Cardiac septum (tissue), 1 donor: ENCODE measurements around the gene CTPS1. TPM values are rescaled to one million over a fixed set of nuclear protein-coding genes. Genes with fewer than 3 reads are reported as not detected.

ENCODE experiments used
- DNase-seq: peaks from one replicate; pipeline ENCODE4 v3.0.0-alpha.2; 2020; ENCODE audit warnings: low spot score
- intact Hi-C: fragments of 100-400 bp; cut with DNase I; formaldehyde crosslinking; loops from one replicate; pipeline ENCODE4 v1.14.0; 2022
- total RNA-seq: library from RNA; stranded (reverse); fragmentation: NEBNext Ultra II Directional; extraction: Animal tissue kit (Norgen Biotek cat#: 25700); gene quantifications from one replicate; pipeline ENCODE4 v1.2.1, GENCODE V29; 2021
- donor health status: DM: no; HTN: no; CAD: no.

CTPS1 gene
- total RNA-seq, 1 donor from 2014 or later, result 8.5 TPM

DNA sequence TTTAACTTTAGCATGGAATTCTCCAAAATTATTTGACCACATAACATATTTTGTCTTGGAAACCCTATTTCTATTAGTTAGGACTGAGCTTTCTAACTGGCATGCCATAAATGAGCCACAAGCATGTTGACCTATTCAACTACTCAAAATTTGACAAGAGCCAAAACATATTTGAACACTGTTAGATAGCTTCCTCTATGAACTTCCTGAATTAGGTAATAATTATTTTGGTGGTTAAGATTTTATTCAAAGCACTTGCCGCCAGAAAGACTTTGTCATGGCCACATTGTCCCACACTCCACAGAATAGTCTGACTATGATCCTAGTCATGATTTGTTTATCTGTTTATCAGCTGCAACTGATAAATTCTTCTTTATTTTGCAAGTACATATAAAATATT, 23.1 kb upstream of the CTPS1 start:
- DNase-seq, result no peak
- intact Hi-C loops, result loop anchor here (10.0 kb wide), 1 partner anchor 332 kb away; no protein-coding TSS in a partner anchor

DNA sequence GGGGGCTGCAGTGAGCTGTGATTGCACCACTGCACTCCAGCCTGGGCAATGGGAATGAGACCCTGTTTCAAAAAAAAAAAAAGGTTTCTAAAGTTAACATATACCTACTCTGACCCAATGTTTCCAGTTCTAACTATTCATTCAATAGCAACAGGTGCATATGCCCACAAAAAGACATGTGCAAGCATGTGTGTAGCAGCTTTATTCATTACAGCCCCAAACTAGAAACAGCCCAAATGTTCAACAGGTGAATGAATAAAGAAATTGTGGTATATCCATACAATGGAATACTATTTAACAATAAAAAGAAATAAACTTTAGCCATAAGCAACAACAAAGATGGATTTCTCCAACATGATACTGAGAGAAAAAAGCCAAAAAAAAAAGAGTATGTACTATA, 21.3 kb upstream of the CTPS1 start:
- no peak for DNase-seq
- intact Hi-C loops, result loop anchor here (10.0 kb wide), 1 partner anchor 333 kb away; no protein-coding TSS in a partner anchor

DNA sequence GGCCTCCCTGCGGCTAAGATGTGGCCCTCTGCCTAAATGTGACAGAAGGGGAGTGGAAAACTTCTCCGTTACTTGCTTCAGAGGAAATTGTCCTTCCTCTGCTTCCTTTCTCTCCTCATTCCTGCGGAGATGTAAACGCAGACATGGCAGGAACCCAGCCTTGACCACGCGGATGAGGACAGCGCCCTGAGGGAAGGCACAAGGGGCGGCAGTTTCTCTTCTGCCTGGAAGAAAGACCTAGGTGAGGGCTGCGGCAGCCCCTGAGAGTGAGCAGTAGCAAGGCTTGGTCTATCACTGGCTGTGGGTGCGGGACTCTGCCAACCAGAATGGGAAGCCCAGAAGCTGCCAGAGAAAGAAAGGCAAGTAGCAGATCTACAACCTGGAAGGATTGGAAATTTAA, 14.0 kb upstream of the CTPS1 start:
- intact Hi-C loops, result no loop called here
- DNase-seq, result no peak

DNA sequence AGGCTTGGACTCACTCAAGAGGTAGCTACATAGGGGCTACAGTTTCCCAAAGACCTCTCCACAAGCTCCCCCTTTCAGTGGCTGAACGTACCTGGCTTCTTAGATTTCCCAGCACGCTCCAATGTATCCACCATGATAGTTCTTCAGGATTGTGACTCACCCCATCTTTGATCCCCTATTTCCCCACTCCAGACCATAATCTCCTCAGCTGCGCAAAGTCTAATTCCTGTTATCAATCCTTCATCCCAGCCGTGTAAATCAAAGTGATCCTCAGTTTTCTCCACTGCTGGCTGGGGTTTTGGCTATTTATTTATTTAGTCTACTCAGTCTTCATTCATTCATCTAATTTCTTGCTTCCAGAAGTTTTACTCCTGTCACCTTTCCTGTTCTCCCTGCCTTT, 13.1 kb upstream of the CTPS1 start:
- no peak for DNase-seq
- intact Hi-C loops, result no loop called here

DNA sequence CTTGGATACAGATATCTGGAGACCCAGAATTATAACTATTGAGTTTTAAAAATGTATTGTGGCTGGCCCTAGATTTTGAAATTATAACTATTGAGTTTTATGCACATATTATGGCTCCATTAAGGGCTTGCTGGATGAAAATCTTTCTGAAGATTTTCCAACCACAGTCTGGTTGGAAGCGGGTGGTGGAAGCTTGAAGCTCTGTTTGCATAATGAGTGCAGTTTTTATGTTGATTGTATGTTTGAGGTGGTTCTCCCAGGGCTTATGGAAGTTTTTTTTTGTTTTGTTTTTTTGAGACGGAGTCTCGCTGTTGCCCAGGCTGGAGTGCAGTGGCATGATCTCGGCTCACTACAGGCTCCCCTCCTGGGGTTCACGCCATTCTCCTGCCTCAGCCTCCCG, 10.1 kb upstream of the CTPS1 start:
- intact Hi-C loops, result no loop called here
- DNase-seq, result no peak

DNA sequence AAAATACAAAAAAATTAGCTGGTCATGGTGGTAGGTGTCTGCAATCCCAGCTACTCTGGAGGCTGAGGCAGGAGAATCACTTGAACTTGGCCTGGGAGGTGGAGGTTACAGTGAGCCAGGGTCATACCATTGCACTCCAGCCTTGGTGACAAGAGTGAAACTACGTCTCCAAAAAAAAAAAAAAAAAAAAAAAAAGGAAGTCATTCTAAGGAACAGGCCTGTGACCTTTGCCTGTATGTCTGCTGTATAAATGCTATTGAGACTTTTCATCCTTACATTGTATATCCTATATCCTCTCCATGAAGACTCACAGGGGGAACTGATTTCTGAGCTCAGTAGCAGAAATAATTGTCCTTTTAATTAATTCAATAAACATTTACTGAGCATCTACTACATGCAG, 7.5 kb upstream of the CTPS1 start:
- no peak for DNase-seq
- intact Hi-C loops, result no loop called here

DNA sequence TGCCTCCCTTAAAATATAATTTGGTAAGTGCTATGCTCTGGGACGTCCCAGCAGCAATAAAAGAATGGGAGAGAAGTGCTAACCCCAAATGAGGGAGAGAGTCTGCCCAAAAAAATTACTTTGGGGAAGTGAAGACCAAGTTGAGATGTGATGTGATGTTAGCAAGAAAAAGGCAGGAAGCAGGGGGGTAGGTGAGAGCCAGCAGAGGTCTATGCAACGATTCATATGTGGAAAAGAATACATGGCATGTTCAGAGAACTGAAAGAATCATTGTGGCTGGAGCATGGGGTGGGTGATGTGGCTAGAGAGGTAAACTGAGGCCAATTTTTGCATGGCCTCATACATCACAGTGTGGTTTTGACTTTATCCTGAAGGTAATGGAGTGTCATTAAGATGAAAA, 5.6 kb upstream of the CTPS1 start:
- DNase-seq, result no peak
- intact Hi-C loops, result no loop called here

DNA sequence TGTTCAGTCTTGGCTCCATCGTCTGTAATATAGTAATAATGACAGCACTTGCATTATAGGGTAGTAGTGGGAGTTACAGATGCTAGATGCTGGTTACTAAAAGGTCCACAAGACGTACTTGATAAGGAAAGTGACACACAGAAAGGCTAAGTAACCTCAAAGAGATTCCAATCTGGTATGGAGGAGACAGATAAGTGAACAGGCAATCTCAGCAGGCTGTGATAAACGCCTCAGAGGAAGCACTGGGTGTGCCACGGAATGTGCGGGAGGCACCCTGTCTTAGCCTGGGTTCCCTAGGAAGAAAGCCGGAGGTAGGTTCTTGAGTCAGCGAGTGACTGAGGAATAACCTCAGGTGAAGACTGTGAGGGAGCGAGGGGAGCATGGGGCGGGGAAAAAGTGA, 4.6 kb upstream of the CTPS1 start:
- DNase-seq, result no peak
- intact Hi-C loops, result no loop called here

DNA sequence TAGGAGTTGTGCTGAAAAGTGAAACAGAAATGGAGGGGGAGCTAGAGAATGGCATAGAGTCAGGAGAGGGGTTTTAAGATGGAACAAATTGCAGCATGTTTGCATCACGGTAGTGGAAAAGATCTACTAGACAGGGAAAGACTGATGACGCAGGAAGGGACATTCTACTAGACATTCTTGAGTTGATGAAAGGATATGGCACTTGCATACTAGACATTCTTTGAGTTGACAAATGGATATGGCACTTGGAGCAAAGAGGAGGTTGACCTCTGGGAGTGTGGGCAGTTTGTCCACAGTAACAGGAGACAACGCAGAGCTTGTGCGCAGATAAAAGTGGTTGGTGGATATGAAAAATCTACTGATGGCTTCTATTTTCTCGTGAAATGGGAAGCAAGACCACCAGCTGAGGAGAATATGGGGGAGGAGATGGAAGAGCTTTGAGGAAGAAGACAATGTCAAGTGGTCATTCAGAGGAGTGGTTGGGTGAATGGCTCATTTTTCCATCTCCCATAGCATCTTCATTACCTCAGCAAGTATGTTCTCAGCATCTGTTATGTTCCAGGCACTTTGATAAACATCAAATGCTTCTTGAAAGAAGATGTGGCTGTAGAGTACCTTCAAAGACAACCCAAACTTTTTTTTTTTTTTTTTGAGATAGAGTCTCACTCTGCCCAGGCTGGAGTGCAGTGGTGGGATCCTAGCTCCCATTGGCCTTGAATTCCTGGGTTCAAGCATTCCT, 2.4 kb upstream of the CTPS1 start:
- no peak for DNase-seq
- intact Hi-C loops, result no loop called here

DNA sequence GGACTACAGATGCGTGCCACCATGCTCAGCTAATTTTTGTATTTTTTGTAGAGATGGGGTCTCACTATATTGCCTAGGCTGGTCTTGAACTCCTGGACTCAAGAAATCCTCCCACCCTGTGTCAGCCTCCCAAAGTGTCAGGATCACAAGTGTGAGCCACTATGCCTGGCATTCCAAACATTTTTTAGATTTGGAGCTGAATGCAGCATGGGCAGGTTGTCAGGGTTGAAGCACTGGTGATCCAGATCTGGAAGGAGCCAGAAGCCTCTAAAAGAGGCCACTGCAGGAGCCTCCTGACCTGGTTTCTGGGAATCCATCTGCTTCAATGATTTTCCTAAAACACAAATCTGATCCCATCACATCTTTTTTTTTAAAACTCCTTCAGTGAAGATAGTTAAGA, 1.8 kb upstream of the CTPS1 start:
- intact Hi-C loops, result no loop called here

DNA sequence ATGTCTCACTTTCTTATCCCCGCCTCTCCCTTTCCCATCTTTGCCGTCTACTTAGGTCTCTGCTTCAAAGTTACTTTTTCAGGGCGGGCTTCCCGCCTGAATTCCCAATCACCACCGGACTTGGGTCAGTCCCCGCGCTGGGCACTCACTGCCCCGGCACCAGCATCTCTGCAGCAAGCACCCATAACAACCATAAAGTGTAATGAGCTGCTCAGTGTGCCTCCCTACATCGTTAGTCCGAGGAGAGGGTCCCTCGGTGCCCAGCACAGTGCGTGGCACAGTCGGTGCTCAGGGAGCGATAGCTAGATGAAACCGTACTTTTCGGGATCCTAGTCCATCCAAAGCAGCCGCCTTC, 633 bp upstream of the CTPS1 start:
- intact Hi-C loops, result no loop called here
- no peak for DNase-seq

More for the DNA sequence above, 1.8 kb upstream of the CTPS1 start:
- no peak for DNase-seq

DNA sequence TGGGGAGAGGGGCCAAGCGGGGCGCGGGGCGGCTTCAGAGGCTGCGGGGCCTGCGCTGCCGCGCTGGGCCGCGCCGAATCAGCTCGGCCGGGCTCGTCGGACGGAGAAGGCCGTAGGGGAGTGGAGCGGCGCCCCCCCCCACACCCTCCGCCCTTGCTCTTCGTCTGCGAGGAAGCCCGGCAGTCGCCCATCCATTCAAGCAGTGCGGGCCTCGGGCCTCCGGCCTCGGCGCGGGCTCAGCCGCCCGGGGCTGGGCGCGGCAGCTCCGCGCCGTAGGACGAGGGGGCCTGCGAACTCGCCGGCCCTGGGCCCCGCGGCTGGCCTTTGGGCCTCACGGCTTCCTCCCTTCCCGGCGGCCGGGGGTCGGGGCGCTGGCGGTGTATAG, 564 bp downstream of the CTPS1 start:
- no peak for DNase-seq
- intact Hi-C loops, result loop anchor here (5.0 kb wide), 1 partner anchor 122 kb away; no protein-coding TSS in a partner anchor

DNA sequence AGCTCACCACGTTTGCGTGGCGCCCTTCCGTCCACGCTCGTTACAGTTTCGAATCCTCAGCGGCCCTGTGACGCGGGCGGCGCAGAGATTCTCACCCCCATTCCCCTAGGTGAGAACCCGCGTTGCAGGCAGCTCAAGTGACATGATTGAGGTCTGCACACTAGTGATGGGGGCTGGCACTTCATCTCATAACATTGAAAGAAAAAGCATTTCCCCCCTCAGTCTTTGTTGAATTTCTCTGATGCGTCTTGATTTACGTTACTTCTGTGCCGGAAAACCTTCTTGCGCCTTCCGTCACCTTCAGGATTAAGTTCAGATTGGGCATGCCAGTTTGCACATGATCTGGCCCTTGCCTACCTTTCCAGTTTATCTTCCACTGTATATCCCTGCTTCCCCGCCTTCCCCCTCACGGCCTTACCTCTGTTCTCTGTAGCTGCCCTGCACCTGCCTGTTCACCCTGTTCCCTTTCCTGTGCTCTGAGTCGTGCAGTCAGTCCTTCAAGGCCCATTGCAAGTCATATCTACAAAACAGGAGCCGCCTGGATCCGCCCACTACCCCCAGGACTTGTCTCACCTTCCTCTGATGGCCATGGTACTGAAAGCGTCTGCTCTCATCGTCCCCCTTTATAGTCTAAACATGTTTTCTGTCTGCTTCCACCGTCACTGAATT, 1.1 kb downstream of the CTPS1 start:
- no peak for DNase-seq

DNA sequence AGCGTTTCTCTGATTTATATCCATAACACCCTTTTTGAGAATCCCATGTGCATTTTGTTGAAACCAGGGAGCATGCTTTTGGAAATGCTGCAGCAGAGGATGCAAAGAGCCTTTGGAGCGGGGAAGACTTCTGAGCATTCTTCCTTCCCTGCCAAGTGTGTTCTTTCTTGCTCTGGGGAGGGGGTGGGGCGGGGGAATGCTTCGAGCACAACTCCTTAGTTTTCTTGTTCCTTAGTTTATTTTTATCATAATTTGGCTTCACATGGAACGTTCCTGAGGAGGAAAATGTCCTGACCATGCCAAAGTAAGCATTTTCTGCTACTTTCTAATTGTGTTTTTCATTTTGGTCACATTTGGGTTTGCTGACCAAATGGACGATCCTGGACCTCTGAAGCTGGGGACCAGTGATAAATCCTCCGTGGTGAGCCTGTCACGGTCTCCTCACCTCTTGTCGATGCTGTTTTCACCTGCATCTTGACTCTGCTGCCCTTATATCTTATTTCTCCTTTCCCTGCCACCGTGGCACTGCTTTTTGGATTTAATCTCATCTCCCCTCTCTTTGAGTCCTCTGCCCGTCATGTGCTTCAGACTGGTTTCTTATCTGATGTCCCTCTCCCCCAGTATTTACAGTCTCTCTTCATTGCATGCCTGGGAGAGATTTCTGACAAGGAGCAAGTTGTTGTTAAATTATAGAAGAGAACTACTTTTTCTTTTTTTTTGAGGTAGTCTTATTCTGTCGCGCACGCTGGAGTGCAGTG, 2.4 kb downstream of the CTPS1 start:
- DNase-seq, result no peak
- intact Hi-C loops, result loop anchor here (5.0 kb wide), 1 partner anchor 120 kb away; no protein-coding TSS in a partner anchor

More for the DNA sequence above, 1.1 kb downstream of the CTPS1 start:
- intact Hi-C loops, result loop anchor here (5.0 kb wide), 1 partner anchor 122 kb away; no protein-coding TSS in a partner anchor

DNA sequence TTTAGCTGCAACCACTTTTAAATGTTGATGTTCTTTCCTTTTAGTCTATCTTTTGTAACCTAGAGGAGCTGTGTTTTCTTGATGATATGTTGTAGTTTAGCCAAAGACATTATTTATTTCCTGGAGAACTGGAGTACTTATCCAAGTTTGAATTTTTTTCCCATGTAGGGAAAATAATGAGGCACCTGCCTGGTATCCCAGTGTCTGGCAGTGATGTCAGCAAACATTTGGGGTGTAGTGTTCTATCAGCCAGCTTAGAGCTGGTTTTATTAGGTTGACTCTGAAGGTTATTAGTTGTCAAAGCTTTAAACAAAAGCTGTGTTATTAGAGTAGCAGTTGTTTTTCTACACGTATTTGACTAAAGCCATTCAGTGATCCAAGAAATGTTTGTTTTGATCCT, 3.2 kb downstream of the CTPS1 start:
- intact Hi-C loops, result loop anchor here (5.0 kb wide), 1 partner anchor 120 kb away; no protein-coding TSS in a partner anchor

DNA sequence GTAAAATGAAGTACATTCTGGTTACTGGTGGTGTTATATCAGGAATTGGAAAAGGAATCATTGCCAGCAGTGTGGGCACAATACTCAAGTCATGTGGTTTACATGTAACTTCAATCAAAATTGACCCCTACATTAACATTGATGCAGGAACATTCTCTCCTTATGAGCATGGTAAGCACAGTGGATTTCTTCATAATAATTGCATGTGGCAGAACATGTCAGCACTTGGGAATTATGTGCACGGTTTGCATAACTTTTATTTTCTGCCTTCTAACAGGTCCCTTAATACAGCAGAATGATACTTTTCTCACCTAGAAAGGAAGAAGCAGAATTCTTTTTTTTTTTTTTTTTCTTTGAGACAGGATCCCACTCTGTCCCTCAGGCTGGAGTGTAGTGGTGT, 3.8 kb downstream of the CTPS1 start:
- intact Hi-C loops, result loop anchor here (5.0 kb wide), 1 partner anchor 119 kb away; no protein-coding TSS in a partner anchor
- no peak for DNase-seq

More for the DNA sequence above, 3.2 kb downstream of the CTPS1 start:
- no peak for DNase-seq

DNA sequence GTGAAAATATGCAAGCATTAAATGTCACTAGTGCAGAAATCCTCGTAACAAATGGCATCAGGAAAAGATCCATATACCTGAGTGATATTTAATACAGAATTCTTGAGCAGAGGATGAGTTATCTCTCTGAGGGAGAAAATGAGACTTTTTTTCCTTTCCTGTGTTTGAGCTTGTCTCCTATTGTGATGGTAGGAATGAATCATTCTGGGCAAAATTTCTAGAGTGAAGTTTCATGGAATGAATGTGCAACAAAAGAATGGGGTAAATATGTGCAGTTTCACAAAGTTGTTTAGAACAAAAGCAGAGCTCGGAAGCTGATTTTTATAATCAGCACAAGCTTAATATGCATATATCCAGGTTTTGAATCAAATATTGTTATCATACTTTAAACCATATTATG, 4.6 kb downstream of the CTPS1 start:
- intact Hi-C loops, result loop anchor here (5.0 kb wide), 1 partner anchor 118 kb away; no protein-coding TSS in a partner anchor
- DNase-seq, result no peak

DNA sequence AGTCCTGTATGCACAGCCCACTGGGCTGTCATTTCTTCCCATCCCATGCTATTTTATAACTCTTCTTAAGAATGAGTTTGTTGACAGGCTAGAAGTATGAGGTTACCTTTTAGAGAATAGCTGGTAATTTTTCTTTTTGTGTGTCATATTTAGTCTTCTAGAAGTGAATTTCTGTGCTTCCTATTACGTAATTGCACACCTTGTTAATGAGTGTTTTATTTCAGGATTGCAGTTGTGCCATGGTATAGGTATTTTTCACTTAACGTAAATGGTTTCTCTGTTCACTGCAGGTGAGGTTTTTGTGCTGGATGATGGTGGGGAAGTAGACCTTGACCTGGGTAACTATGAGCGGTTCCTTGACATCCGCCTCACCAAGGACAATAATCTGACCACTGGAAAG, 5.0 kb downstream of the CTPS1 start:
- DNase-seq, result no peak
- intact Hi-C loops, result loop anchor here (5.0 kb wide), 1 partner anchor 118 kb away; no protein-coding TSS in a partner anchor

DNA sequence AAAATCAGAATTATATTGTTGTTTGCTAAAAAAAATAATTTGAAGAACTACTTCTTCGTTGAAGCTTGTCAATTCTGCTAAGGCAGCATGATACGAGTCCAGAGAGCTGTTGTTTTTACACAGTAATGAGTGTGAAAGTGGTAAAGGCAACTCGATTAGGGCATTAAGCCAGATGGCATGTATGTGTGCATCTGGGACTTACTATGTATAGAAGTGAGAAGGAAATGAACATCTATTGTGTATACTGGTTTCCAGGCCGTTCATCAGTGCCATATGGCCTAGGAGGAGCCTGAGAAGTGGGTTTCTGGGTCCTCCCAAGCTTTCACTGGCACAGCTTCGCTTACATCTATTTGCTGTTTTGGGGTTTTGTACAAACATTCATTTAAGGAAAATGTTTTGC, 5.7 kb downstream of the CTPS1 start:
- intact Hi-C loops, result no loop called here
- DNase-seq, result no peak

DNA sequence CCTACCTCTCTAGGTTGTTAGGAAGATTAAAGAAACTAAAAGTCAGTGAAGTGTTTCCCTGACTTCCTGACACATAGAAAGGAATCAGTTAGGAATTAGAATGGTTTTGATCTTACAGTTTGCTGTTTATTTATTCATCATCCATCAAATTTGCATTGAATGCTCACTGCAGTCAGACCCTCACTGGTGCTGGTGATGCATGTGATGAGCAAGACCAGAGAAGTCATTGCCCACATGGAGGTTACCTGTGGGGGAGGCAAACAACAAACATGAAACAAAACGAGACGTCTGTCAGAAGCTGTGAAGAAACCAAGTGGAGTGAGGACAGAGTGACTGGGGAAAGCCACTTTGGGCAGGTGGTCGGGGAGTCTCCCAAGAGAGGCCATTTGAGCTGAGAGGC, 6.4 kb downstream of the CTPS1 start:
- DNase-seq, result no peak
- intact Hi-C loops, result no loop called here
